IPS-18c (cell line): ENCODE data around the gene HARS1.
"Not testable (repeated sequence)": the region's sequence is repeated elsewhere in the genome, so short reads cannot be mapped to it uniquely, and the experiment has no call there.

Experiments used
- H3K4me3 ChIP-seq: 2 replicates; pipeline ENCODE4 v1.7.0; 2013; ENCODE audit warnings: low read depth, mild to moderate bottlenecking, low read length, moderate library complexity; ENCODE audit not compliant: insufficient read depth
- H3K9me3 ChIP-seq: one replicate; pipeline ENCODE4 v1.6.1; 2013; ENCODE audit warnings: mild to moderate bottlenecking, low read length, moderate library complexity; ENCODE audit not compliant: control insufficient read depth, insufficient read depth

The HARS1 gene

GRCh38 chr5:140696891-140697492 lies 5.8 kb upstream of the HARS1 start:
- H3K4me3 ChIP-seq, result no peak overlapping the region

GRCh38 chr5:140694276-140694675 lies 3.1 kb upstream of the HARS1 start:
- Histone ChIP-seq H3K9me3 (no peaks in the 10 kb centered on the region), H3K4me3 (no peak overlapping the region)

More at GRCh38 chr5:140696891-140697492, 5.8 kb upstream of the HARS1 start:
- H3K9me3 ChIP-seq, result no peaks in the 10 kb centered on the region

GRCh38 chr5:140690376-140690932 lies 716 bp downstream of the HARS1 start:
- H3K4me3 ChIP-seq, result peak overlapping the region; percentile 99

GRCh38 chr5:140678993-140679392 lies 12.2 kb downstream of the HARS1 start:
- Histone ChIP-seq H3K9me3 (peaks cover 2% of the 10 kb centered on the region), H3K4me3 (no peak overlapping the region)

More at GRCh38 chr5:140690376-140690932, 716 bp downstream of the HARS1 start:
- H3K9me3 ChIP-seq, result no peaks in the 10 kb centered on the region

- Histone ChIP-seq H3K4me3 (no peak overlapping the region), H3K9me3 (peaks cover 2% of the 10 kb centered on the region)
Measured at GRCh38 chr5:140677947-140678346, 13.2 kb downstream of the HARS1 start.

- Histone ChIP-seq H3K9me3 (no peaks in the 10 kb centered on the region), H3K4me3 (no peak overlapping the region)
Measured at GRCh38 chr5:140674629-140675028, 16.5 kb downstream of the HARS1 start.

GRCh38 chr5:140674211-140674610 lies 17.0 kb downstream of the HARS1 start:
- Histone ChIP-seq H3K9me3 (no peaks in the 10 kb centered on the region), H3K4me3 (no peak overlapping the region)

- Histone ChIP-seq H3K9me3 (no peaks in the 10 kb centered on the region), H3K4me3 (no peak within 1 kb of the TSS)
Measured at GRCh38 chr5:140673187-140673976, 17.8 kb downstream of the HARS1 start, which contains the start of gene DND1. TSS of gene DND1 (minus strand) at chr5:140673576. CDS start at chr5:140673542, 34 bp downstream.

GRCh38 chr5:140672455-140673186 lies 18.5 kb downstream of the HARS1 start:
- no peak overlapping the region for H3K4me3 ChIP-seq
- no peaks in the 10 kb centered on the region for H3K9me3 ChIP-seq

GRCh38 chr5:140671472-140672125 lies 19.6 kb downstream of the HARS1 start:
- no peak overlapping the region for H3K4me3 ChIP-seq
- no peaks in the 10 kb centered on the region for H3K9me3 ChIP-seq

- not testable (repeated sequence) for H3K4me3 ChIP-seq, H3K9me3 ChIP-seq
Measured at GRCh38 chr5:140671035-140671434, 20.1 kb downstream of the HARS1 start.

GRCh38 chr5:140664359-140665119 lies 26.6 kb downstream of the HARS1 start, which contains the start of gene WDR55:
TSS of gene WDR55 (plus strand) at chr5:140664904. CDS start at chr5:140664913, 9 bp downstream.
- H3K9me3 ChIP-seq, result no peaks in the 10 kb centered on the region
- H3K4me3 ChIP-seq, result peak within 1 kb of the TSS; percentile 95

- peak overlapping the region; percentile 95 for H3K4me3 ChIP-seq
- no peaks in the 10 kb centered on the region for H3K9me3 ChIP-seq
Measured at GRCh38 chr5:140664030-140664358, 27.2 kb downstream of the HARS1 start.

- not testable (repeated sequence) for H3K9me3 ChIP-seq, H3K4me3 ChIP-seq
Measured at GRCh38 chr5:140660371-140660770, 30.8 kb downstream of the HARS1 start.

- Histone ChIP-seq H3K9me3 (no peaks in the 10 kb centered on the region), H3K4me3 (no peak overlapping the region)
Measured at GRCh38 chr5:140658870-140659269, 32.3 kb downstream of the HARS1 start.

GRCh38 chr5:140647042-140647419 lies 44.1 kb downstream of the HARS1 start:
- H3K4me3 ChIP-seq, result peak overlapping the region; percentile 80
- H3K9me3 ChIP-seq, result no peaks in the 10 kb centered on the region
